GM12892 (cell line): ENCODE data around the gene LAMA4.

Source experiments
- POLR2A ChIP-seq: IDR thresholded peaks from 2 replicates; pipeline ENCODE4 v1.6.1; 2011; ENCODE audit warnings: low read depth, low read length, control low read depth
- POLR2AphosphoS5 ChIP-seq: IDR thresholded peaks from 2 replicates; pipeline ENCODE4 v1.6.1; 2011; ENCODE audit warnings: low read depth, low read length, control low read depth

- no peak for TF ChIP-seq POLR2A
- no peak for TF ChIP-seq POLR2AphosphoS5
Measured at GRCh38 chr6:112128208-112128607, 126.2 kb downstream of the LAMA4 start.
